WTC11 (cell line): ENCODE results near the gene SND1. TPM values are rescaled to one million over a fixed set of nuclear protein-coding genes. Genes with fewer than 3 reads are reported as not detected.
A peak's percentile ranks its signal among the peaks of the same experiment; 100 is the strongest.

ENCODE experiments used
- ATAC-seq: fragments of 200-7000 bp; cut with Tn5 transposase; 2 replicates; pipeline ENCODE4 v1.10.0; 2021; ENCODE audit warnings: mild to moderate bottlenecking, moderate library complexity
- CTCF ChIA-PET: fragments of 300-600 bp; sonication (Branson Sonifier 250); formaldehyde crosslinking; loops from one replicate; lab custom pipeline; 2021; ENCODE audit warnings: antibody characterized with exemption; lab: Charles Lee
- POLR2A ChIA-PET: fragments of 350-600 bp; sonication (Branson Sonifier 250); formaldehyde crosslinking; loops from one replicate; lab custom pipeline; 2021; ENCODE audit warnings: antibody characterized with exemption; lab: Charles Lee
- DNase-seq: peaks from one replicate; pipeline ENCODE4 v3.0.0; 2021; ENCODE audit warnings: low spot score
- H3K27ac Mint-ChIP-seq: 2 replicates; pipeline ENCODE4 v1.8.0; 2021; ENCODE audit warnings: mixed read lengths
- H3K27me3 Mint-ChIP-seq: 2 replicates; pipeline ENCODE4 v1.8.0; 2021; ENCODE audit warnings: low read depth, mild to moderate bottlenecking, moderate library complexity, mixed read lengths
- H3K36me3 Mint-ChIP-seq: 2 replicates; pipeline ENCODE4 v1.8.0; 2021; ENCODE audit warnings: mixed read lengths
- H3K4me1 Mint-ChIP-seq: 2 replicates; pipeline ENCODE4 v1.8.0; 2022; ENCODE audit warnings: mixed read lengths
- H3K4me3 Mint-ChIP-seq: 2 replicates; pipeline ENCODE4 v1.8.0; 2021; ENCODE audit warnings: mild to moderate bottlenecking, moderate library complexity, mixed read lengths
- H3K9me3 Mint-ChIP-seq: 2 replicates; pipeline ENCODE4 v1.8.0; 2021; ENCODE audit warnings: mixed read lengths
- CREB1 ChIP-seq: sonication (generic); formaldehyde crosslinking; IDR thresholded peaks from 2 replicates; pipeline ENCODE4 v1.8.0; 2023; ENCODE audit warnings: mild to moderate bottlenecking, missing genetic modification reagents
- ETV6 ChIP-seq: sonication (generic); formaldehyde crosslinking; IDR thresholded peaks from 2 replicates; pipeline ENCODE4 v1.8.1; 2022; ENCODE audit warnings: mild to moderate bottlenecking, missing genetic modification reagents
- FOXP1 ChIP-seq: sonication (generic); formaldehyde crosslinking; IDR thresholded peaks from 2 replicates; pipeline ENCODE4 v1.8.0; 2022; ENCODE audit warnings: missing genetic modification reagents, mild to moderate bottlenecking, moderate library complexity, borderline replicate concordance
- GABPB1 ChIP-seq: sonication (generic); formaldehyde crosslinking; IDR thresholded peaks from 2 replicates; pipeline ENCODE4 v1.8.1; 2023; ENCODE audit warnings: mild to moderate bottlenecking, missing genetic modification reagents
- GRHL2 ChIP-seq: fragments of 250-450 bp; sonication (Bioruptor Pico); IDR thresholded peaks from 2 replicates; pipeline ENCODE4 v1.8.0; 2022; ENCODE audit warnings: mild to moderate bottlenecking, moderate library complexity; ENCODE audit not compliant: insufficient replicate concordance, severe bottlenecking
- NR3C1 ChIP-seq: sonication (generic); formaldehyde crosslinking; conservative IDR thresholded peaks from 2 replicates; pipeline ENCODE4 v1.8.1; 2023; ENCODE audit warnings: low read depth, mild to moderate bottlenecking, missing genetic modification reagents
- SOX15 ChIP-seq: fragments of 250-450 bp; sonication (Bioruptor Pico); IDR thresholded peaks from 2 replicates; pipeline ENCODE4 v1.9.0; 2021; ENCODE audit warnings: mild to moderate bottlenecking
- TEAD4 ChIP-seq: sonication (generic); formaldehyde crosslinking; IDR thresholded peaks from 2 replicates; pipeline ENCODE4 v1.8.0; 2022; ENCODE audit warnings: mild to moderate bottlenecking, missing genetic modification reagents
- ZNF219 ChIP-seq: sonication (generic); formaldehyde crosslinking; IDR thresholded peaks from 2 replicates; pipeline ENCODE4 v1.8.0; 2023; ENCODE audit warnings: missing genetic modification reagents, mild to moderate bottlenecking, borderline replicate concordance
- total RNA-seq: library from RNA; stranded (reverse); gene quantifications from 3 replicates; pipeline ENCODE4 v1.2.3, GENCODE V29; 2021
- TF ChIP-seq, protein P1 (sequence below): fragments of 250-450 bp; sonication (Bioruptor Pico); conservative IDR thresholded peaks from 2 replicates; pipeline ENCODE4 v1.9.0; 2021; ENCODE audit warnings: mild to moderate bottlenecking
- TF ChIP-seq, protein P2 (sequence below): fragments of 250-450 bp; sonication (Bioruptor Pico); IDR thresholded peaks from 2 replicates; pipeline ENCODE4 v1.9.0; 2021; ENCODE audit warnings: mild to moderate bottlenecking, borderline replicate concordance
- TF ChIP-seq, protein P3 (sequence below): sonication (generic); formaldehyde crosslinking; IDR thresholded peaks from 2 replicates; pipeline ENCODE4 v1.8.0; 2023; ENCODE audit warnings: mild to moderate bottlenecking, missing genetic modification reagents
- TF ChIP-seq, protein P4 (sequence below): sonication (generic); formaldehyde crosslinking; IDR thresholded peaks from 2 replicates; pipeline ENCODE4 v1.8.0; 2022; ENCODE audit warnings: mild to moderate bottlenecking, missing genetic modification reagents
- TF ChIP-seq, protein P5 (sequence below): fragments of 250-450 bp; sonication (Bioruptor Pico); IDR thresholded peaks from 2 replicates; pipeline ENCODE4 v1.9.0; 2021; ENCODE audit warnings: mild to moderate bottlenecking
- TF ChIP-seq, protein P6 (sequence below): sonication (generic); formaldehyde crosslinking; IDR thresholded peaks from 2 replicates; pipeline ENCODE4 v1.8.1; 2023; ENCODE audit warnings: mild to moderate bottlenecking, missing genetic modification reagents
- TF ChIP-seq, protein P7 (sequence below): sonication (generic); formaldehyde crosslinking; IDR thresholded peaks from 2 replicates; pipeline ENCODE4 v1.8.1; 2022; ENCODE audit warnings: mild to moderate bottlenecking, moderate library complexity, missing genetic modification reagents

SND1 gene
- total RNA-seq, 1 experiment from 2014 or later: 261 TPM

DNA sequence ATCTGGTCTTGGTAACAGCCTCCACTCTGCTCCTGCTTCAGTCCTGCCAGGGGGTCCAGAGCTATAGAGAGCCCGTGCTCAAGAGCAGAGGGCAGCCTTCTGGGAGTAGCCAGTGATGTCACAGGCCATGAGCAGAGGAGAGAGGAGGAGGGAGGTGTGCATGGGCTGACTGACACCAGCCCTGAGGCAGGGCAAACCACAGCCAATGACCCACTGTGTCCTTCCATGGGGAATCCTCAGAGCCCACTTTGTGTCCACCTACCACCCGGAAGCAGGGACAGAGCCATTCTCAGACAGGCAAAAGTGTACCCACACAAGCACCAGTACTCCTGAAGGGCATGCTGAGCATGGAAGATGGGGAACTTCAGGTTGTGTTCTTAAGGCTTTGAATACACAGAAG lies 34.0 kb upstream of the SND1 start, which contains the start of gene PAX4 (continued):
- TF ChIP-seq, protein P1, sequence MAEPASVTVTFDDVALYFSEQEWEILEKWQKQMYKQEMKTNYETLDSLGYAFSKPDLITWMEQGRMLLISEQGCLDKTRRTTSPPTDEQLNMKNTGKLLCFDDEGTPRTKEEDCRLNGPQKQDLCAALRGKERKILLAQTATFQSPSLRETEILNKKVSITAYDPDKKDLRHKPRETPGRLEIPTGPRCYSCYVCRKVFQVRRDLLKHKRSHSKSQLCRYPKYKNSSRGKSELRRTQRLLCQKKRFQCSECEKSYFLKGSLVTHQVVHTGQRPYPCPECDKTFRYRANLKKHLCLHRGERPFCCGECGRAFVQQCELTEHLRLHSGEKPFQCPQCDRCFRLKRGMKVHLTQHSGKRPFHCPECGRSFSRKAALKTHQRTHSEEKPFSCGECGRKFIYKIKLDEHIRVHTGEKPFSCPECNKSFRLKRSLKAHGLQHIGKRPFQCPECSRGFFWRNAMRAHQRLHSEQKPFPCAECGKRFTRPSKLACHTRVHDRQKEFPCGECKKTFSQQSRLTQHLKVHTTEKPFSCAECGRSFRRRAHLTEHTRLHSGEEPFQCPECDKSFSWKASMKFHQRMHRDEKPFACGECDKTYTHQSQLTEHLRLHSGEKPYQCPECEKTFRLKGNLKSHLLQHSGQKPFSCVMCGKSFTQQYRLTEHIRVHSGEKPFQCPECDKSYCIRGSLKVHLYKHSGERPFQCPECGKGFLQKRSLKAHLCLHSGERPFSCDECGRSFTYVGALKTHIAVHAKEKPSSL (CRISPR knock-in tag): no peak

DNA sequence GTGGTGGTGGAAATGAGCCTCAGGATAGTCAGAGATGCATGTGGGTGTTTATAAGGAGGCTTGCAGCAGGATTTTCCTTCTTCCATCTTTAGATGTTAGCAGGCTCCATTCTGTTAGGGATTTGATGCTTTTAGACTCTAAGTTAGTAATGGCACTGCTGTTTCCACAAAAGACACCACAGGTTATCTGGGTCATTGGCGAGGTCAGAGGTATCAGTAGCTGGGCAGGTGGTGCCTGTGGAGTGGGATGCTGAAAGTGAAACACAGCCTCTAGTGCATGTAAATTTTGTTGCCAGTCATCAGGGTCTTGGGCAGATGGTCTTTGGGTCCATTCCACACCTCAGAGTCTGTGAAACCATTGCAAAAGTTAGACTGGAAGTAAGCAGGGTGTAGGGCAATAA lies 33.2 kb upstream of the SND1 start:
- POLR2A ChIA-PET: no interaction called here
- peaks cover 17% of the 10 kb centered on the region for H3K4me1 Mint-ChIP-seq
- no peak for TF ChIP-seq CREB1 (CRISPR knock-in tag)
- TF ChIP-seq ZNF219 (CRISPR knock-in tag): no peak
- TF ChIP-seq GABPB1: no peak
- TF ChIP-seq, protein P2, sequence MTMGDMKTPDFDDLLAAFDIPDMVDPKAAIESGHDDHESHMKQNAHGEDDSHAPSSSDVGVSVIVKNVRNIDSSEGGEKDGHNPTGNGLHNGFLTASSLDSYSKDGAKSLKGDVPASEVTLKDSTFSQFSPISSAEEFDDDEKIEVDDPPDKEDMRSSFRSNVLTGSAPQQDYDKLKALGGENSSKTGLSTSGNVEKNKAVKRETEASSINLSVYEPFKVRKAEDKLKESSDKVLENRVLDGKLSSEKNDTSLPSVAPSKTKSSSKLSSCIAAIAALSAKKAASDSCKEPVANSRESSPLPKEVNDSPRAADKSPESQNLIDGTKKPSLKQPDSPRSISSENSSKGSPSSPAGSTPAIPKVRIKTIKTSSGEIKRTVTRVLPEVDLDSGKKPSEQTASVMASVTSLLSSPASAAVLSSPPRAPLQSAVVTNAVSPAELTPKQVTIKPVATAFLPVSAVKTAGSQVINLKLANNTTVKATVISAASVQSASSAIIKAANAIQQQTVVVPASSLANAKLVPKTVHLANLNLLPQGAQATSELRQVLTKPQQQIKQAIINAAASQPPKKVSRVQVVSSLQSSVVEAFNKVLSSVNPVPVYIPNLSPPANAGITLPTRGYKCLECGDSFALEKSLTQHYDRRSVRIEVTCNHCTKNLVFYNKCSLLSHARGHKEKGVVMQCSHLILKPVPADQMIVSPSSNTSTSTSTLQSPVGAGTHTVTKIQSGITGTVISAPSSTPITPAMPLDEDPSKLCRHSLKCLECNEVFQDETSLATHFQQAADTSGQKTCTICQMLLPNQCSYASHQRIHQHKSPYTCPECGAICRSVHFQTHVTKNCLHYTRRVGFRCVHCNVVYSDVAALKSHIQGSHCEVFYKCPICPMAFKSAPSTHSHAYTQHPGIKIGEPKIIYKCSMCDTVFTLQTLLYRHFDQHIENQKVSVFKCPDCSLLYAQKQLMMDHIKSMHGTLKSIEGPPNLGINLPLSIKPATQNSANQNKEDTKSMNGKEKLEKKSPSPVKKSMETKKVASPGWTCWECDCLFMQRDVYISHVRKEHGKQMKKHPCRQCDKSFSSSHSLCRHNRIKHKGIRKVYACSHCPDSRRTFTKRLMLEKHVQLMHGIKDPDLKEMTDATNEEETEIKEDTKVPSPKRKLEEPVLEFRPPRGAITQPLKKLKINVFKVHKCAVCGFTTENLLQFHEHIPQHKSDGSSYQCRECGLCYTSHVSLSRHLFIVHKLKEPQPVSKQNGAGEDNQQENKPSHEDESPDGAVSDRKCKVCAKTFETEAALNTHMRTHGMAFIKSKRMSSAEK: no peak
- TF ChIP-seq ETV6 (CRISPR knock-in tag): no peak
- TF ChIP-seq SOX15 (CRISPR knock-in tag): no peak
- TF ChIP-seq, protein P3, sequence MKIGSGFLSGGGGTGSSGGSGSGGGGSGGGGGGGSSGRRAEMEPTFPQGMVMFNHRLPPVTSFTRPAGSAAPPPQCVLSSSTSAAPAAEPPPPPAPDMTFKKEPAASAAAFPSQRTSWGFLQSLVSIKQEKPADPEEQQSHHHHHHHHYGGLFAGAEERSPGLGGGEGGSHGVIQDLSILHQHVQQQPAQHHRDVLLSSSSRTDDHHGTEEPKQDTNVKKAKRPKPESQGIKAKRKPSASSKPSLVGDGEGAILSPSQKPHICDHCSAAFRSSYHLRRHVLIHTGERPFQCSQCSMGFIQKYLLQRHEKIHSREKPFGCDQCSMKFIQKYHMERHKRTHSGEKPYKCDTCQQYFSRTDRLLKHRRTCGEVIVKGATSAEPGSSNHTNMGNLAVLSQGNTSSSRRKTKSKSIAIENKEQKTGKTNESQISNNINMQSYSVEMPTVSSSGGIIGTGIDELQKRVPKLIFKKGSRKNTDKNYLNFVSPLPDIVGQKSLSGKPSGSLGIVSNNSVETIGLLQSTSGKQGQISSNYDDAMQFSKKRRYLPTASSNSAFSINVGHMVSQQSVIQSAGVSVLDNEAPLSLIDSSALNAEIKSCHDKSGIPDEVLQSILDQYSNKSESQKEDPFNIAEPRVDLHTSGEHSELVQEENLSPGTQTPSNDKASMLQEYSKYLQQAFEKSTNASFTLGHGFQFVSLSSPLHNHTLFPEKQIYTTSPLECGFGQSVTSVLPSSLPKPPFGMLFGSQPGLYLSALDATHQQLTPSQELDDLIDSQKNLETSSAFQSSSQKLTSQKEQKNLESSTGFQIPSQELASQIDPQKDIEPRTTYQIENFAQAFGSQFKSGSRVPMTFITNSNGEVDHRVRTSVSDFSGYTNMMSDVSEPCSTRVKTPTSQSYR (CRISPR knock-in tag): no peak
- TF ChIP-seq, protein P4, sequence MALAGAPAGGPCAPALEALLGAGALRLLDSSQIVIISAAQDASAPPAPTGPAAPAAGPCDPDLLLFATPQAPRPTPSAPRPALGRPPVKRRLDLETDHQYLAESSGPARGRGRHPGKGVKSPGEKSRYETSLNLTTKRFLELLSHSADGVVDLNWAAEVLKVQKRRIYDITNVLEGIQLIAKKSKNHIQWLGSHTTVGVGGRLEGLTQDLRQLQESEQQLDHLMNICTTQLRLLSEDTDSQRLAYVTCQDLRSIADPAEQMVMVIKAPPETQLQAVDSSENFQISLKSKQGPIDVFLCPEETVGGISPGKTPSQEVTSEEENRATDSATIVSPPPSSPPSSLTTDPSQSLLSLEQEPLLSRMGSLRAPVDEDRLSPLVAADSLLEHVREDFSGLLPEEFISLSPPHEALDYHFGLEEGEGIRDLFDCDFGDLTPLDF (CRISPR knock-in tag): no peak
- TF ChIP-seq GRHL2 (CRISPR knock-in tag): no peak
- no peak for TF ChIP-seq TEAD4 (CRISPR knock-in tag)
- TF ChIP-seq, protein P1 (CRISPR knock-in tag): no peak
- no peak for TF ChIP-seq FOXP1 (CRISPR knock-in tag)
- TF ChIP-seq, protein P5, sequence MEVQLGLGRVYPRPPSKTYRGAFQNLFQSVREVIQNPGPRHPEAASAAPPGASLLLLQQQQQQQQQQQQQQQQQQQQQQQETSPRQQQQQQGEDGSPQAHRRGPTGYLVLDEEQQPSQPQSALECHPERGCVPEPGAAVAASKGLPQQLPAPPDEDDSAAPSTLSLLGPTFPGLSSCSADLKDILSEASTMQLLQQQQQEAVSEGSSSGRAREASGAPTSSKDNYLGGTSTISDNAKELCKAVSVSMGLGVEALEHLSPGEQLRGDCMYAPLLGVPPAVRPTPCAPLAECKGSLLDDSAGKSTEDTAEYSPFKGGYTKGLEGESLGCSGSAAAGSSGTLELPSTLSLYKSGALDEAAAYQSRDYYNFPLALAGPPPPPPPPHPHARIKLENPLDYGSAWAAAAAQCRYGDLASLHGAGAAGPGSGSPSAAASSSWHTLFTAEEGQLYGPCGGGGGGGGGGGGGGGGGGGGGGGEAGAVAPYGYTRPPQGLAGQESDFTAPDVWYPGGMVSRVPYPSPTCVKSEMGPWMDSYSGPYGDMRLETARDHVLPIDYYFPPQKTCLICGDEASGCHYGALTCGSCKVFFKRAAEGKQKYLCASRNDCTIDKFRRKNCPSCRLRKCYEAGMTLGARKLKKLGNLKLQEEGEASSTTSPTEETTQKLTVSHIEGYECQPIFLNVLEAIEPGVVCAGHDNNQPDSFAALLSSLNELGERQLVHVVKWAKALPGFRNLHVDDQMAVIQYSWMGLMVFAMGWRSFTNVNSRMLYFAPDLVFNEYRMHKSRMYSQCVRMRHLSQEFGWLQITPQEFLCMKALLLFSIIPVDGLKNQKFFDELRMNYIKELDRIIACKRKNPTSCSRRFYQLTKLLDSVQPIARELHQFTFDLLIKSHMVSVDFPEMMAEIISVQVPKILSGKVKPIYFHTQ: no peak
- TF ChIP-seq, protein P6, sequence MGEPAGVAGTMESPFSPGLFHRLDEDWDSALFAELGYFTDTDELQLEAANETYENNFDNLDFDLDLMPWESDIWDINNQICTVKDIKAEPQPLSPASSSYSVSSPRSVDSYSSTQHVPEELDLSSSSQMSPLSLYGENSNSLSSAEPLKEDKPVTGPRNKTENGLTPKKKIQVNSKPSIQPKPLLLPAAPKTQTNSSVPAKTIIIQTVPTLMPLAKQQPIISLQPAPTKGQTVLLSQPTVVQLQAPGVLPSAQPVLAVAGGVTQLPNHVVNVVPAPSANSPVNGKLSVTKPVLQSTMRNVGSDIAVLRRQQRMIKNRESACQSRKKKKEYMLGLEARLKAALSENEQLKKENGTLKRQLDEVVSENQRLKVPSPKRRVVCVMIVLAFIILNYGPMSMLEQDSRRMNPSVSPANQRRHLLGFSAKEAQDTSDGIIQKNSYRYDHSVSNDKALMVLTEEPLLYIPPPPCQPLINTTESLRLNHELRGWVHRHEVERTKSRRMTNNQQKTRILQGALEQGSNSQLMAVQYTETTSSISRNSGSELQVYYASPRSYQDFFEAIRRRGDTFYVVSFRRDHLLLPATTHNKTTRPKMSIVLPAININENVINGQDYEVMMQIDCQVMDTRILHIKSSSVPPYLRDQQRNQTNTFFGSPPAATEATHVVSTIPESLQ (CRISPR knock-in tag): no peak
- TF ChIP-seq, protein P7, sequence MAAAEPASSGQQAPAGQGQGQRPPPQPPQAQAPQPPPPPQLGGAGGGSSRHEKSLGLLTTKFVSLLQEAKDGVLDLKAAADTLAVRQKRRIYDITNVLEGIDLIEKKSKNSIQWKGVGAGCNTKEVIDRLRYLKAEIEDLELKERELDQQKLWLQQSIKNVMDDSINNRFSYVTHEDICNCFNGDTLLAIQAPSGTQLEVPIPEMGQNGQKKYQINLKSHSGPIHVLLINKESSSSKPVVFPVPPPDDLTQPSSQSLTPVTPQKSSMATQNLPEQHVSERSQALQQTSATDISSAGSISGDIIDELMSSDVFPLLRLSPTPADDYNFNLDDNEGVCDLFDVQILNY (CRISPR knock-in tag): no peak
- TF ChIP-seq NR3C1 (CRISPR knock-in tag): no peak

More for the DNA sequence above, 33.2 kb upstream of the SND1 start:
- Mint-ChIP-seq H3K4me3 (peak overlapping the region; percentile 28; the same call in 1 of the 2 replicates), H3K9me3 (no peaks in the 10 kb centered on the region), H3K36me3 (no peaks in the 10 kb centered on the region), H3K27me3 (peaks cover 89% of the 10 kb centered on the region), H3K27ac (no peak overlapping the region)
- CTCF ChIA-PET: interaction anchor here (2.2 to 3.0 kb wide), 2 partner anchors 11 to 31 kb away, joined by 11 to 89 read pairs; partner anchors contain the start of gene ARF5
- DNase-seq (no peak), ATAC-seq (no peak)
